Thyroid gland (tissue), 4 donors: ENCODE results near the gene MYLK. TPM values are rescaled to one million over a fixed set of nuclear protein-coding genes. Genes with fewer than 3 reads are reported as not detected.
"Not testable (repeated sequence)": the region's sequence is repeated elsewhere in the genome, so short reads cannot be mapped to it uniquely, and the experiment has no call there.

Experiments
- DNase-seq, 2 donors: peaks; one replicate each; pipeline ENCODE4 v3.0.0-alpha.2; 2019
- H3K27ac ChIP-seq, 3 donors: fragments of 200-600 bp; sonication (generic); 1 replicate in 2 of 3; 2 replicates in 1 of 3; pipeline ENCODE4 v1.5.1; 2016 to 2019; ENCODE audit warnings: mild to moderate bottlenecking in 1 of 3, moderate library complexity in 1 of 3
- H3K27me3 ChIP-seq: fragments of 200-600 bp; sonication (generic); one replicate; pipeline ENCODE4 v1.5.1; 2019
- H3K36me3 ChIP-seq, 2 donors: fragments of 200-600 bp; sonication (generic); one replicate each; pipeline ENCODE4 v1.5.1; 2016 to 2019
- H3K4me1 ChIP-seq, 2 donors: fragments of 200-600 bp; sonication (generic); one replicate each; pipeline ENCODE4 v1.5.1; 2017 to 2019
- H3K4me3 ChIP-seq, 3 donors: fragments of 200-600 bp; sonication (generic); replicated peaks in 1 of 3; 1 replicate in 2 of 3; 2 replicates in 1 of 3; pipeline ENCODE4 v1.5.1; 2016; ENCODE audit warnings: mild to moderate bottlenecking in 1 of 3
- H3K9me3 ChIP-seq: fragments of 200-600 bp; sonication (generic); one replicate; pipeline ENCODE4 v1.5.1; 2017
- CTCF ChIP-seq, 6 experiments: fragments of 200-600 bp in 3 of 6; fragments of 450-650 bp in 3 of 6; sonication (generic) in 3 of 6; IDR thresholded peaks; one replicate each; pipeline ENCODE4 v1.5.1; 2016 to 2019; ENCODE audit warnings: antibody characterized with exemption in 6 of 6, mild to moderate bottlenecking in 2 of 6, inconsistent platforms in 1 of 6, moderate library complexity in 1 of 6
- POLR2A ChIP-seq, 2 donors: fragments of 450-650 bp; IDR thresholded peaks; one replicate each; pipeline ENCODE4 v1.6.1; 2017; ENCODE audit warnings: antibody characterized with exemption in 2 of 2, mild to moderate bottlenecking in 2 of 2, moderate library complexity in 1 of 2
- WGBS, 2 donors: methylation state at CpG; one replicate each; pipeline ENCODE4 v1.1.5; 2017; 5-methylcytosine and 5-hydroxymethylcytosine counted together
- intact Hi-C: fragments of 100-400 bp; cut with DNase I; formaldehyde crosslinking; loops from one replicate; pipeline ENCODE4 v1.15.1; 2023
- total RNA-seq, 4 donors: library from RNA; depleted of rRNA; stranded (reverse); fragments of >200 nt; gene quantifications; one replicate each; pipeline ENCODE4 v1.2.3, GENCODE V29; 2016

The MYLK gene
- total RNA-seq, 4 donors from 2014 or later: 28.9 to 51.2 (median 37.4) TPM

GRCh38 chr3:123602325-123602724 is 281.8 kb downstream of the MYLK start:
- Histone ChIP-seq H3K27ac (no peak overlapping the region), H3K36me3 (no peaks in the 10 kb centered on the region), H3K27me3 (no peaks in the 10 kb centered on the region), H3K9me3 (no peaks in the 10 kb centered on the region), H3K4me1 (no peaks in the 10 kb centered on the region), H3K4me3 (no peak overlapping the region)
- DNase-seq: no peak
- WGBS, 2 donors: 95 to 100% methylated on average over 1 of the region's 1 CpG
- intact Hi-C loops: no loop called here
- no peak for TF ChIP-seq POLR2A (IDR thresholded peaks at IDR 0.05)
- TF ChIP-seq CTCF (IDR thresholded peaks at IDR 0.05): no peak

GRCh38 chr3:123600863-123601262 is 283.3 kb downstream of the MYLK start:
- H3K9me3 ChIP-seq, H3K4me3 ChIP-seq, H3K4me1 ChIP-seq, intact Hi-C loops, H3K27me3 ChIP-seq, H3K27ac ChIP-seq, H3K36me3 ChIP-seq, DNase-seq: not testable (repeated sequence)

- no peak for DNase-seq
- Histone ChIP-seq H3K9me3 (no peaks in the 10 kb centered on the region), H3K4me3 (no peak overlapping the region), H3K27me3 (no peaks in the 10 kb centered on the region), H3K4me1 (no peaks in the 10 kb centered on the region), H3K36me3 (no peaks in the 10 kb centered on the region), H3K27ac (no peak overlapping the region)
- TF ChIP-seq POLR2A (IDR thresholded peaks at IDR 0.05): no peak
- 94 to 96% methylated on average over 4 of the region's 4 CpGs for WGBS, 2 donors
- intact Hi-C loops: no loop called here
Measured at GRCh38 chr3:123597561-123597960, 286.6 kb downstream of the MYLK start.

GRCh38 chr3:123595396-123596180 is 288.5 kb downstream of the MYLK start:
- intact Hi-C loops: no loop called here
- TF ChIP-seq POLR2A (IDR thresholded peaks at IDR 0.05) (no peak), CTCF (IDR thresholded peaks at IDR 0.05) (no peak)
- no peaks in the 10 kb centered on the region for H3K4me1 ChIP-seq

GRCh38 chr3:123593381-123593780 is 290.8 kb downstream of the MYLK start:
- no peak for TF ChIP-seq POLR2A (IDR thresholded peaks at IDR 0.05)
- no peak for TF ChIP-seq CTCF (IDR thresholded peaks at IDR 0.05)
- WGBS, 2 donors: 94 to 98% methylated on average over 3 of the region's 3 CpGs
- intact Hi-C loops: no loop called here

More at GRCh38 chr3:123595396-123596180, 288.5 kb downstream of the MYLK start:
- no peak overlapping the region for H3K4me3 ChIP-seq
- H3K36me3 ChIP-seq: no peaks in the 10 kb centered on the region
- H3K27me3 ChIP-seq: no peaks in the 10 kb centered on the region
- H3K9me3 ChIP-seq: no peaks in the 10 kb centered on the region
- WGBS, 2 donors: 74 to 77% methylated on average over 5 of the region's 5 CpGs
- H3K27ac ChIP-seq: no peak overlapping the region
- no peak for DNase-seq

GRCh38 chr3:123590685-123591450 is 293.3 kb downstream of the MYLK start:
- intact Hi-C loops: no loop called here
- Histone ChIP-seq H3K4me3 (no peak overlapping the region), H3K27ac (no peak overlapping the region), H3K36me3 (no peaks in the 10 kb centered on the region), H3K27me3 (no peaks in the 10 kb centered on the region), H3K9me3 (no peaks in the 10 kb centered on the region), H3K4me1 (peaks cover 0 to 4% of the 10 kb centered on the region in 2 donors)
- WGBS, 2 donors: 97 to 98% methylated on average over 2 to 3 of the region's 3 CpGs
- DNase-seq: no peak
- TF ChIP-seq CTCF (IDR thresholded peaks at IDR 0.05): no peak
- TF ChIP-seq POLR2A (IDR thresholded peaks at IDR 0.05): no peak

More at GRCh38 chr3:123593381-123593780, 290.8 kb downstream of the MYLK start:
- Histone ChIP-seq H3K36me3 (no peaks in the 10 kb centered on the region), H3K4me3 (no peak overlapping the region), H3K27me3 (no peaks in the 10 kb centered on the region), H3K4me1 (no peaks in the 10 kb centered on the region), H3K27ac (no peak overlapping the region), H3K9me3 (no peaks in the 10 kb centered on the region)
- no peak for DNase-seq
